HG02885 (cell line): ENCODE data around the gene BRSK2.

ENCODE experiments used
- ATAC-seq: cut with Tn5 transposase; IDR thresholded peaks from one replicate; pipeline ENCODE4 v1.9.1; 2021; ENCODE audit warnings: mild to moderate bottlenecking; ENCODE audit not compliant: unreplicated experiment, poor library complexity

Gene BRSK2

GRCh38 chr11:1487851-1488574 lies 98.3 kb downstream of the BRSK2 start:
- ATAC-seq, result no peak

GRCh38 chr11:1488575-1489180 lies 98.9 kb downstream of the BRSK2 start:
- ATAC-seq, result no peak

GRCh38 chr11:1490651-1491050 lies 100.9 kb downstream of the BRSK2 start:
- no peak for ATAC-seq

- ATAC-seq, result no peak
These were observed 101.6 kb downstream of the BRSK2 start for GRCh38 chr11:1491379-1491778.

GRCh38 chr11:1493650-1494244 lies 104.0 kb downstream of the BRSK2 start:
- no peak for ATAC-seq

GRCh38 chr11:1494650-1495049 lies 104.9 kb downstream of the BRSK2 start:
- no peak for ATAC-seq

- no peak for ATAC-seq
These were observed 106.5 kb downstream of the BRSK2 start for GRCh38 chr11:1496091-1496760.

- no peak for ATAC-seq
These were observed 107.0 kb downstream of the BRSK2 start for GRCh38 chr11:1496761-1497095.

- no peak for ATAC-seq
These were observed 107.9 kb downstream of the BRSK2 start for GRCh38 chr11:1497600-1497999.

GRCh38 chr11:1498262-1498661 lies 108.5 kb downstream of the BRSK2 start:
- no peak for ATAC-seq

GRCh38 chr11:1499261-1499890 lies 109.6 kb downstream of the BRSK2 start:
- no peak for ATAC-seq

- ATAC-seq, result no peak
These were observed 110.2 kb downstream of the BRSK2 start for GRCh38 chr11:1499899-1500298.

GRCh38 chr11:1500466-1501420 lies 111.0 kb downstream of the BRSK2 start:
- no peak for ATAC-seq

- ATAC-seq, result no peak
These were observed 111.9 kb downstream of the BRSK2 start for GRCh38 chr11:1501421-1502167.

GRCh38 chr11:1502168-1502953 lies 112.6 kb downstream of the BRSK2 start:
- no peak for ATAC-seq

GRCh38 chr11:1502954-1503707 lies 113.4 kb downstream of the BRSK2 start:
- no peak for ATAC-seq

- no peak for ATAC-seq
These were observed 114.0 kb downstream of the BRSK2 start for GRCh38 chr11:1503708-1504104.

GRCh38 chr11:1504138-1504537 lies 114.4 kb downstream of the BRSK2 start:
- no peak for ATAC-seq
